Measurements from ENCODE around the gene HOOK2. TPM values are rescaled to one million over a fixed set of nuclear protein-coding genes. Genes with fewer than 3 reads are reported as not detected.
A peak's percentile ranks its signal among the peaks of the same experiment; 100 is the strongest.

The HOOK2 gene
- total and polyA plus RNA-seq, 4 donors, result 39.8 to 67.4 (median 50.6) TPM

DNA sequence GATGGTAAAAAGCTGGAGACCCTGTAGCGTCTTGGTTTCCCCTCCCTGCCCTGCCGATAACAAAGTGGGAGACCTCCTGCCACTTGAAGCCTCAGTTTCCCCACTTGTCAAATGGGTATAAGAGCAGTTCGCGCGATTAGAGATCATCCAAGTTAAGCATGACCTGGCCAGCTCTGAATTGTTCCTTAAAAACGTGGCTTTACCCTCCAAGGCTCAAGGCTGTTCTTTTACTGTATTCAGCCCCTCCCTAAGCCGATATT, 52.0 kb downstream of the HOOK2 start:
- H3K4me1 ChIP-seq (ENCODE audit: control insufficient read depth in 5 of 5, insufficient read depth in 5 of 5, low read length in 5 of 5), result peaks cover 0 to 25% (median 10%) of the 10 kb centered on the region in 5 donors
- TF ChIP-seq CTCF (IDR thresholded peaks at IDR 0.05; ENCODE audit: control extremely low read depth, extremely low read depth), result no peak
- H3K9ac ChIP-seq (ENCODE audit: insufficient read depth in 1 of 2, low read length in 2 of 2), result peak overlapping the region; percentile 26 to 57

GRCh38 chr19:12722566-12723380, 52.6 kb downstream of the HOOK2 start:
- peaks cover 0 to 9% (median 7%) of the 10 kb centered on the region in 4 donors for H3K36me3 ChIP-seq (ENCODE audit: control insufficient read depth in 4 of 4, insufficient read depth in 4 of 4, low read length in 4 of 4)
- TF ChIP-seq CTCF (IDR thresholded peaks at IDR 0.05; ENCODE audit: control extremely low read depth, extremely low read depth), result no peak
- peaks cover 0 to 25% (median 10%) of the 10 kb centered on the region in 5 donors for H3K4me1 ChIP-seq (ENCODE audit: control insufficient read depth in 5 of 5, insufficient read depth in 5 of 5, low read length in 5 of 5)
- H3K27me3 ChIP-seq (ENCODE audit: control insufficient read depth in 3 of 3, insufficient read depth in 3 of 3, low read length in 2 of 3), result no peaks in the 10 kb centered on the region
- H3K27ac ChIP-seq (ENCODE audit: low read depth in 1 of 2, low read length in 1 of 2), result peak overlapping the region; percentile 82 to 92
- ATAC-seq (ENCODE audit: insufficient read depth, low FRiP score), result peak; percentile 90
- peak overlapping the region; percentile 57 to 61 for H3K9ac ChIP-seq (ENCODE audit: insufficient read depth in 1 of 2, low read length in 2 of 2)
- DNase-seq, result peak; percentile 98 to 100 (median 99)
- WGBS, 2 donors, result 1% methylated on average over 32 of the region's 32 CpGs
- H3K9me3 ChIP-seq (ENCODE audit: control insufficient read depth in 4 of 4, insufficient read depth in 3 of 4, low read length in 3 of 4), result no peaks in the 10 kb centered on the region
- H3K4me3 ChIP-seq, result peak overlapping the region; percentile 79

More for the DNA sequence above, 52.0 kb downstream of the HOOK2 start:
- peak in 1 of 3 donors; percentile 19 for DNase-seq
- peaks cover 0 to 11% (median 9%) of the 10 kb centered on the region in 4 donors for H3K36me3 ChIP-seq (ENCODE audit: control insufficient read depth in 4 of 4, insufficient read depth in 4 of 4, low read length in 4 of 4)
- peak overlapping the region; percentile 37 to 82 for H3K27ac ChIP-seq (ENCODE audit: low read depth in 1 of 2, low read length in 1 of 2)
- no peaks in the 10 kb centered on the region for H3K9me3 ChIP-seq (ENCODE audit: control insufficient read depth in 4 of 4, insufficient read depth in 3 of 4, low read length in 3 of 4)
- no peak for ATAC-seq (ENCODE audit: insufficient read depth, low FRiP score)
- no peaks in the 10 kb centered on the region for H3K27me3 ChIP-seq (ENCODE audit: control insufficient read depth in 3 of 3, insufficient read depth in 3 of 3, low read length in 2 of 3)
- WGBS, 2 donors, result 0 to 3% methylated on average over 7 of the region's 7 CpGs
- peak overlapping the region; percentile 35 for H3K4me3 ChIP-seq

GRCh38 chr19:12721656-12722565, 53.4 kb downstream of the HOOK2 start:
- peak; percentile 40 for ATAC-seq (ENCODE audit: insufficient read depth, low FRiP score)
- peak overlapping the region; percentile 79 for H3K4me3 ChIP-seq
- H3K27ac ChIP-seq (ENCODE audit: low read depth in 1 of 2, low read length in 1 of 2), result peak overlapping the region; percentile 89 to 92
- peaks cover 0 to 25% (median 10%) of the 10 kb centered on the region in 5 donors for H3K4me1 ChIP-seq (ENCODE audit: control insufficient read depth in 5 of 5, insufficient read depth in 5 of 5, low read length in 5 of 5)
- H3K9ac ChIP-seq (ENCODE audit: insufficient read depth in 1 of 2, low read length in 2 of 2), result peak overlapping the region; percentile 73 to 88
- H3K27me3 ChIP-seq (ENCODE audit: control insufficient read depth in 3 of 3, insufficient read depth in 3 of 3, low read length in 2 of 3), result no peaks in the 10 kb centered on the region
- 1% methylated on average over 60 to 65 of the region's 65 CpGs for WGBS, 2 donors
- peak; percentile 89 to 92 (median 92) for DNase-seq
- no peak for TF ChIP-seq CTCF (IDR thresholded peaks at IDR 0.05; ENCODE audit: control extremely low read depth, extremely low read depth)
- peaks cover 0 to 12% (median 9%) of the 10 kb centered on the region in 4 donors for H3K36me3 ChIP-seq (ENCODE audit: control insufficient read depth in 4 of 4, insufficient read depth in 4 of 4, low read length in 4 of 4)
- no peaks in the 10 kb centered on the region for H3K9me3 ChIP-seq (ENCODE audit: control insufficient read depth in 4 of 4, insufficient read depth in 3 of 4, low read length in 3 of 4)

Data from lung (tissue), 12 donors.